Measurements from ENCODE around the gene RBMS1.

The RBMS1 gene, protein sequence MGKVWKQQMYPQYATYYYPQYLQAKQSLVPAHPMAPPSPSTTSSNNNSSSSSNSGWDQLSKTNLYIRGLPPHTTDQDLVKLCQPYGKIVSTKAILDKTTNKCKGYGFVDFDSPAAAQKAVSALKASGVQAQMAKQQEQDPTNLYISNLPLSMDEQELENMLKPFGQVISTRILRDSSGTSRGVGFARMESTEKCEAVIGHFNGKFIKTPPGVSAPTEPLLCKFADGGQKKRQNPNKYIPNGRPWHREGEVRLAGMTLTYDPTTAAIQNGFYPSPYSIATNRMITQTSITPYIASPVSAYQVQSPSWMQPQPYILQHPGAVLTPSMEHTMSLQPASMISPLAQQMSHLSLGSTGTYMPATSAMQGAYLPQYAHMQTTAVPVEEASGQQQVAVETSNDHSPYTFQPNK

GRCh38 chr2:160493227-160494028 lies at the start of gene RBMS1:
TSS of gene RBMS1 (minus strand) at chr2:160493807. CDS start at chr2:160493363, 444 bp downstream.
- Histone ChIP-seq H3K4me3 (ENCODE audit: low read depth, low read length) (peak within 1 kb of the TSS; percentile 78), H3K9ac (ENCODE audit: low read depth, low read length) (peak within 1 kb of the TSS; percentile 63), H3K4me1 (ENCODE audit: control insufficient read depth, insufficient read depth, low read length) (no peaks in the 10 kb centered on the region), H3K36me3 (ENCODE audit: control insufficient read depth, insufficient read depth, low read length) (no peaks in the 10 kb centered on the region), H3K9me3 (ENCODE audit: control insufficient read depth, insufficient read depth, low read length) (no peaks in the 10 kb centered on the region), H3K27me3 (ENCODE audit: control insufficient read depth, insufficient read depth, low read length) (peaks cover 7% of the 10 kb centered on the region)

DNA sequence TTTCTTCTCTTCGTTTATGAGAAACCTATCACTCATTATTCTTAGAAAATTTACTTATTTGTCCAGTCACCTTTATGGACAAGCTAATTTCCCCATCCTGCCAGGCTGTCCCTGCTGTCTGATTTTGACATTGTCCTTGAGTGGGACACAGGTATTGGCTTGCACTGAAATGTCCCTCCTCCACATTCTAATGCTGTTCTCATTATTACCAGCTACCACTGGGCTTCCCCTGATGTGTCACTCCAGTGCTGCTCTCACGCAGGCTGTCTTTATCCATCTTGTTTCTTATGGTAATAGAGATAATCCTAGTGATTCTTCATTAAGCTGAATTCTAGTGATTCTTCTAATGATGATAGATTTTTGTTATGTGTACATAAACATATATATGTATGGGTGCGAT lies 48.1 kb upstream of the RBMS1 start:
- no peaks in the 10 kb centered on the region for H3K9me3 ChIP-seq (ENCODE audit: control insufficient read depth, insufficient read depth, low read length)
- no peak overlapping the region for H3K9ac ChIP-seq (ENCODE audit: low read depth, low read length)
- no peaks in the 10 kb centered on the region for H3K27me3 ChIP-seq (ENCODE audit: control insufficient read depth, insufficient read depth, low read length)
- no peaks in the 10 kb centered on the region for H3K4me1 ChIP-seq (ENCODE audit: control insufficient read depth, insufficient read depth, low read length)
- H3K4me3 ChIP-seq (ENCODE audit: low read depth, low read length): no peak overlapping the region
- H3K36me3 ChIP-seq (ENCODE audit: control insufficient read depth, insufficient read depth, low read length): no peaks in the 10 kb centered on the region

DNA sequence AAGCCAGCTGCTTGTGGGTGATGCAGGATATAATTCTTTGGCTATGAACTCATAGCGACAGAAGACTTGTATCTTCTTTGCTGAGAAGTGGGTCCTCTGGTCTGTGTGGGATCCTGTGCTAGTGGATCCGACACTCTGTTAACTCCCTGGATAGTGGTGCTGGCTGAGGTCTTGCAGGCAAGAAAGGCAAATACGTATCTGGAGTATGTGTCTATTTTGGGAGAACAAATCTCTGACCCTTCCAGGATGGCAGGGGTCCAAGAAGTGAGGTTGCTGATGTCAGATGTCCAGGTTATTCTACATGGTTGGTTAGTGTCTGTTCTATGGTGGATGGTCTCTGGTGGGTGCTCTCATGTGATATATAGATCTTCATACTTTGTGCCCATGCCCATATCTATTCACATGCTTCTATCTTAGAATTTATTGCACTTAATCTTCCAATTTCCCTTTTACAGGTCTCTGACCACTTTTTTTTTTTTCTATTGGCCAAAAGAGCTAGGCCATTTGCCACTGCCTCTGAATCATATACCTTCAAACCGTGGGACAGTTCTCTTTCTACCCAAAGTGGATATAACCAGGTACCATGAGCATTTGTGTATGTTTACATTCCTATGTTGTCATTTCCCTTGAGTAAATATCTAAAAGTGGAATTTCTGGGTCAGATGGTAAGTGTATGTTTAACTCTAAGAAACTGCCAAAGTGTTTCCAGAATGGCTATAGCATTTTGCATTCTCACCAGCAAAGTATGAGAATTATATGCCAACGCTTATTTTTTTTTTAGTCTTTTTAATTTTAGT lies 45.1 kb upstream of the RBMS1 start:
- no peaks in the 10 kb centered on the region for H3K27me3 ChIP-seq (ENCODE audit: control insufficient read depth, insufficient read depth, low read length)
- H3K9ac ChIP-seq (ENCODE audit: low read depth, low read length): no peak overlapping the region
- no peak overlapping the region for H3K4me3 ChIP-seq (ENCODE audit: low read depth, low read length)
- H3K36me3 ChIP-seq (ENCODE audit: control insufficient read depth, insufficient read depth, low read length): no peaks in the 10 kb centered on the region
- H3K9me3 ChIP-seq (ENCODE audit: control insufficient read depth, insufficient read depth, low read length): no peaks in the 10 kb centered on the region
- no peaks in the 10 kb centered on the region for H3K4me1 ChIP-seq (ENCODE audit: control insufficient read depth, insufficient read depth, low read length)

GRCh38 chr2:160538115-160538514 lies 44.5 kb upstream of the RBMS1 start:
- no peaks in the 10 kb centered on the region for H3K36me3 ChIP-seq (ENCODE audit: control insufficient read depth, insufficient read depth, low read length)
- H3K9me3 ChIP-seq (ENCODE audit: control insufficient read depth, insufficient read depth, low read length): no peaks in the 10 kb centered on the region
- no peaks in the 10 kb centered on the region for H3K27me3 ChIP-seq (ENCODE audit: control insufficient read depth, insufficient read depth, low read length)
- H3K4me1 ChIP-seq (ENCODE audit: control insufficient read depth, insufficient read depth, low read length): no peaks in the 10 kb centered on the region
- no peak overlapping the region for H3K4me3 ChIP-seq (ENCODE audit: low read depth, low read length)
- no peak overlapping the region for H3K9ac ChIP-seq (ENCODE audit: low read depth, low read length)

DNA sequence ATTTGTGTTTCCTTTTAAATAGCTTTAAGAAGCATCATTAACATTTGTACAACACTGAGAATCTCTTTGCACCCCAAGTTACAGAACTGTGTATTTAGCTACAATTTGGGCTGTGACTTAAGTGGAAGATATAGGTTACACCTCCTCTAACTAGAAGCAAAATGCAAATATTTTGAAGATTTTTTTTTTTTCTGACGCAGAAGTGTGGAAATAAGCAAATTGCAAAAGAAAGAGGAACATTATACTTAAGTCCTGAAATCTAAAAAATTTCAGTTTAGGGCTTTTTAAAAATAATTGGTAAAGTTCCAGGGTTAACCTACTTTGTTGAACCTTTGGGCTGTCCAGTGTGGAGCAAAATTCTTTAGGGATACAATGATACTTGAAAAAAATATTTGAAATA lies 41.4 kb upstream of the RBMS1 start:
- H3K9me3 ChIP-seq (ENCODE audit: control insufficient read depth, insufficient read depth, low read length): no peaks in the 10 kb centered on the region
- no peak overlapping the region for H3K9ac ChIP-seq (ENCODE audit: low read depth, low read length)
- H3K36me3 ChIP-seq (ENCODE audit: control insufficient read depth, insufficient read depth, low read length): no peaks in the 10 kb centered on the region
- H3K4me3 ChIP-seq (ENCODE audit: low read depth, low read length): no peak overlapping the region
- no peaks in the 10 kb centered on the region for H3K4me1 ChIP-seq (ENCODE audit: control insufficient read depth, insufficient read depth, low read length)
- no peaks in the 10 kb centered on the region for H3K27me3 ChIP-seq (ENCODE audit: control insufficient read depth, insufficient read depth, low read length)

DNA sequence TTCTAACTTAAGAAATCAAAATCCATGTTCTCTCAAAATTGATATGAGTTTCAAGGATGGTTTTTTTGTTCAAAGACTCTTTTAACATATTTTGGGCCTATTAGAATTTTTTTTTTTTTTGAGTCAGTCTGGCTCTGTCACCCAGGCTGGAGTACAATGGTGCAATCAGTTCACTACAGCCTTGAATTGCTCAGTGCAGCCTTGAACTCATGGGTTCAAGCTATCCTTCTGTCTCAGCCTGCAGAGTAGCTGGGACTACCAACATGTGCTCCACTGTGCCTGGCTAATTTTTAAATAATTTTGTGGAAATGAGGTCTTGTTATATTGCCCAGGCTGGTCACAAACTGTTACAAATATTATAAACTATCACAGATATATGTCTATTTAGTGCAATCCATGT lies 40.6 kb upstream of the RBMS1 start:
- H3K4me1 ChIP-seq (ENCODE audit: control insufficient read depth, insufficient read depth, low read length): no peaks in the 10 kb centered on the region
- no peaks in the 10 kb centered on the region for H3K27me3 ChIP-seq (ENCODE audit: control insufficient read depth, insufficient read depth, low read length)
- no peaks in the 10 kb centered on the region for H3K36me3 ChIP-seq (ENCODE audit: control insufficient read depth, insufficient read depth, low read length)
- H3K4me3 ChIP-seq (ENCODE audit: low read depth, low read length): no peak overlapping the region
- no peaks in the 10 kb centered on the region for H3K9me3 ChIP-seq (ENCODE audit: control insufficient read depth, insufficient read depth, low read length)
- H3K9ac ChIP-seq (ENCODE audit: low read depth, low read length): no peak overlapping the region

GRCh38 chr2:160533482-160533881 lies 39.9 kb upstream of the RBMS1 start:
- H3K27me3 ChIP-seq (ENCODE audit: control insufficient read depth, insufficient read depth, low read length): no peaks in the 10 kb centered on the region
- no peak overlapping the region for H3K9ac ChIP-seq (ENCODE audit: low read depth, low read length)
- H3K4me1 ChIP-seq (ENCODE audit: control insufficient read depth, insufficient read depth, low read length): no peaks in the 10 kb centered on the region
- no peak overlapping the region for H3K4me3 ChIP-seq (ENCODE audit: low read depth, low read length)
- H3K36me3 ChIP-seq (ENCODE audit: control insufficient read depth, insufficient read depth, low read length): no peaks in the 10 kb centered on the region
- H3K9me3 ChIP-seq (ENCODE audit: control insufficient read depth, insufficient read depth, low read length): no peaks in the 10 kb centered on the region

GRCh38 chr2:160532388-160532787 lies 38.8 kb upstream of the RBMS1 start:
- H3K4me3 ChIP-seq (ENCODE audit: low read depth, low read length): no peak overlapping the region
- no peaks in the 10 kb centered on the region for H3K4me1 ChIP-seq (ENCODE audit: control insufficient read depth, insufficient read depth, low read length)

GRCh38 chr2:160522951-160523710 lies 29.5 kb upstream of the RBMS1 start:
- no peak overlapping the region for H3K4me3 ChIP-seq (ENCODE audit: low read depth, low read length)
- no peaks in the 10 kb centered on the region for H3K27me3 ChIP-seq (ENCODE audit: control insufficient read depth, insufficient read depth, low read length)
- no peaks in the 10 kb centered on the region for H3K4me1 ChIP-seq (ENCODE audit: control insufficient read depth, insufficient read depth, low read length)
- no peaks in the 10 kb centered on the region for H3K36me3 ChIP-seq (ENCODE audit: control insufficient read depth, insufficient read depth, low read length)
- H3K9ac ChIP-seq (ENCODE audit: low read depth, low read length): no peak overlapping the region
- no peaks in the 10 kb centered on the region for H3K9me3 ChIP-seq (ENCODE audit: control insufficient read depth, insufficient read depth, low read length)

More at GRCh38 chr2:160532388-160532787, 38.8 kb upstream of the RBMS1 start:
- H3K9me3 ChIP-seq (ENCODE audit: control insufficient read depth, insufficient read depth, low read length): no peaks in the 10 kb centered on the region
- H3K27me3 ChIP-seq (ENCODE audit: control insufficient read depth, insufficient read depth, low read length): no peaks in the 10 kb centered on the region
- H3K9ac ChIP-seq (ENCODE audit: low read depth, low read length): no peak overlapping the region
- no peaks in the 10 kb centered on the region for H3K36me3 ChIP-seq (ENCODE audit: control insufficient read depth, insufficient read depth, low read length)

GRCh38 chr2:160517731-160518130 lies 24.1 kb upstream of the RBMS1 start:
- H3K27me3 ChIP-seq (ENCODE audit: control insufficient read depth, insufficient read depth, low read length): no peaks in the 10 kb centered on the region

More at GRCh38 chr2:160517731-160518130, 24.1 kb upstream of the RBMS1 start:
- no peak overlapping the region for H3K4me3 ChIP-seq (ENCODE audit: low read depth, low read length)
- no peaks in the 10 kb centered on the region for H3K9me3 ChIP-seq (ENCODE audit: control insufficient read depth, insufficient read depth, low read length)
- no peaks in the 10 kb centered on the region for H3K36me3 ChIP-seq (ENCODE audit: control insufficient read depth, insufficient read depth, low read length)
- H3K4me1 ChIP-seq (ENCODE audit: control insufficient read depth, insufficient read depth, low read length): peaks cover 5% of the 10 kb centered on the region
- H3K9ac ChIP-seq (ENCODE audit: low read depth, low read length): no peak overlapping the region
